IPS-NIHi7 (cell line): ENCODE results near the gene TMEM213.

Source experiments
- DNase-seq: peaks from one replicate; pipeline ENCODE4 v3.0.0; 2012; ENCODE audit warnings: mixed read lengths; ENCODE audit errors: extremely low spot score

The TMEM213 gene

DNA sequence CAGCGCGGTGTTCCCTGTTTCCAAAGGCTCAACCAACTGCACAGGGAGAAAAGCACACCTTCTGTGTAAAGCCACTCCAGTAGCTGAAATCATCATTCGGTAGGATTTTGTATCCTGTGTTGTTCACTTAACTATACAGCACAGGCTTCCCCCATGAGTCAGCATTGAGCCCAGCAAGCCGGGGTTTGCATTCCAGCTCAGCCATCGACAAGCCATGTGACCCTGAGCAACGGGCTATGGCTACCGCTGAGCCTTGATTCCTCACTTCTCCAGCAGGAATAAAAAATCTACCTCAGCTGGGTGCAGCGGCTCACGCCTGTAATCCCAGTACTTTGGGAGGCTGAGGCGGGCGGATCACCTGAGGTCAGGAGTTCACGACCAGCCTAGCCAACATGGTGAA lies 44.3 kb downstream of the TMEM213 start:
- peak; percentile 63 for DNase-seq

DNA sequence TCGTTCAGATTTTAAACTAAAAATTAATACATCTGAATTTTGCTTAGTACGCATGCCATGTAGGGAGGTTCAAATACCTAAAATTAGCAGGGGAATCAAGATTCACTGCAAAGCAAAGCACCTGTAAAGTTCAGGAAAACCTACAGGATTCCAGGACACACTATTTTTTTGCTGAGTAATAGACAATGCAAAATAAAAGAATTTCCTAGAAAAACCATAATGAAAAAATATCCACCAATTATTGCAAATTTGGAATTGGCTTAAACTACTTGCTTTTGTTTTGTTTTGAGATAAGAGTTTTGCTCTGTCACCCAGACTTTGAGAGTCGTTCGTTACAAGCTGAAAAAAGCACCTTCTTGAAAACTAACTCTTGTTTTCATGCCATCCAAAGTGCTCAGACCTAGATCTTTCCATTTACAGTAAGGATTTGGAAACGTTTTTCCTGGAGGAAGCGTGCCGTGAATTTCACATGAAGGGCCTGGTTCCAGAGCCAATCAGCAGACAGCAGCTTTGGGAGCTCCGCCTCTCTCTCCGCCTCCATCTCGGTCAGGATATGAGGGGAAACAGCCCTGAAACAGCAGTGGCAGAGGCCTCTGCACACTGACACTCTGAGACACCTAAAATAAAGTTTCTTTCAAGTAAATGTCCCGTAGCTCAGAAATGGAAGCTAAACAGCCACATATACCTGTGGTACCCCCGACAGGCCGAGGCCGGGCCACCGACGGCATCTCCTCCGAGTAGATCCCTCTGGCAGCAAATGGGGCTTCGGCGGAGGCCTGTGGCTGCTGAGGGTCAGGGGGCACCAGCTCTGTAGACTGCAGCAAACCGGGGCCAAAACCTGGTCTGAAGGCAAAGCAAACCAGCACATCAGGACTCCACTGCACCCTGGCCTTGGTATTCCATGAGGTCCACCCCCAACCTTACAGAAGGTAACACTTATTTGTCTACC lies 46.1 kb downstream of the TMEM213 start:
- DNase-seq: peak; percentile 45

DNA sequence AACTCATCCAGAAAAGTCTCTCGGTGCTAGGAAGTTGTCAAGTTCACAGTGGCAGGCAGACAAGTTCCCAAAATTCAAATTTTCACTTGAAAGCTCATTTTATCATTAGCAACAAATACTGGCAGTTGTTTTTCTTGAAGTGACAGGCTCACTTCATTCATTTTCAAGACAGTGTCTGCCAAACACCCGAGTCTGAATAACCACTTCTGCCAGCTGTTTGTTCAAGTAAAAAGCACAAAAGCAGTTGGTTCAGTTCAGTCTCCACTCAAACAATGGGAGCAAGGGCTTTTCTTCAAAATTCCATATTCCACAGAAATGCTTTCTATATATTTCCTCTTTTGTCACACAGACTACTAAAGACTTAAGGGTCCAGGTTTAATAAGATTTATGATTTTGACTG lies 47.9 kb downstream of the TMEM213 start:
- DNase-seq: no peak

DNA sequence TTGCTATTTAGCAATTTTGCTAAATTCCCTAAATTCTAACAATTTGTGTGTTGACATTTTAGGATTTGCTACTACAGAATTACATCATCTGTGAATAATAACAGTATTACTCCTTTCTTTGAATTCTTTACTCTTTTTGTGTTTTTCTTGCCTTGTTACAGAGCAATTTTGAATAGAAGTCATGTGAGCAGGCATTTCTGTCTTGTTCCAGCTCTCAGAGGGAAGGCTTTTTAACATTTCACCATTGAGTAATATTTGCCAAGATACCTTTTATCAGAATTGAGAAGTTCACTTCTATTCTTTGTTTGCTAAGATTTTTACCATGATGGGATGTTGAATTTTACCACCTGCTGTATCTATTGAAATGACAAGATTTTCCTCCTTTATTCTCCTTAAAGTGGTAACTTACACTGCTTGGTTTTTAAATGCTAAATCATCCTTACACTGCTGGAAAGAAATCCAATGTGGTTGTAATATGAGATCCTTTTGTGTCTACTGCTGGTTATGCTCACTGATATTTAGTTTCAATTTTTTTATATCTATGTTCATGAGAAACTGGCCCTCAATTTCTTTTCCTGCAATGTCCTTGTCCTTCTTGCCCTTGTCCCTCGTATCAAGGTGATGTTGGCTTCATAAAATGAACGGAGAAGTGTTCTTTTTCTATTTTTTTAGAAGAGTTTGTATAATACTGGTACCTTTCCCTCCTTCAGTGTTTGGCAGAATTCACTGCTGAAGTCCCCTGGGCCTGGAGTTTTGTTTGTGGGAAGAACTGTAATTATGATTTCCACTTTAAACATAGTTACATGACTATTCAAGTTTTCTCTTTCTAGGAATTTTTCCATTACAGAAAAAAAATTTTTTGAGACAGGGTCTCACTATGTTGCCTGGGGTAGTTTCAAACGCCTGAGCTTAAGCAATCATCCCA lies 50.5 kb downstream of the TMEM213 start:
- no peak for DNase-seq

DNA sequence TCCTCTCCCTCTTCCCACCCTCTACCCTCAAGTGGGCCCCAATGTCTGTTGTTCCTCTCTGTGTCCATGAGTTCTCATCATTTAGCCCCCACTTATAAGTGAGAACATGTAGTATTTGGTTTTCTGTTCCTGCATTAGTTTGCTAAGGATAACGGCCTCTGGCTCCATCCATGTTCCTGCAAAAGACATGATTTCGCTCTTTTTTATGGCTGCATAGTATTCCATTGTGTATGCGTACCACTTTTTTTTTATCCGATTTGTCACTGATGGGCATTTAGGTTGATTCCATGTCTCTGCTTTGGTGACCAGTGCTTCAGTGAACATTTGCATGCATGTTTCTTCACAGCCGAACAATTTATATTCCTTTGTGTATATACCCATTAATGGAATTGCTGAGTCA lies 51.9 kb downstream of the TMEM213 start:
- no peak for DNase-seq

DNA sequence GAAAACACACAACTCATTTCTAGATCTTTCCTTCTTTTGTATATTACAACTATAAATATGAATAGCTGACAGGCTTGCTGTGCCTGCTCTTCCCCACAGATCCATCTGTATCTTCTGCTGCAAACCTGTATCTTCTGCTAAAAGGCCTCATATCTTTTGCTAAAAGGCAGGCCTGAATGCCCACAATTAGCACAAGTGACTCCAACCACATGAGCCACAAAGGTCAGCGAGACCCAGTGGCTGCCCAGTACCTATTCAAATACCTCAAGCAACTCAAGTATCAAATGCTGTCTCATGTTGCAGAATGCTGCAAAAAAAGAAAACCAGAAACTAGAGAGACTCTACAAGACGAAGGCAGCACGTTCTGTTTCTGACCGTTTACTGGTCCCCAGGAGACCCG lies 54.7 kb downstream of the TMEM213 start:
- no peak for DNase-seq

DNA sequence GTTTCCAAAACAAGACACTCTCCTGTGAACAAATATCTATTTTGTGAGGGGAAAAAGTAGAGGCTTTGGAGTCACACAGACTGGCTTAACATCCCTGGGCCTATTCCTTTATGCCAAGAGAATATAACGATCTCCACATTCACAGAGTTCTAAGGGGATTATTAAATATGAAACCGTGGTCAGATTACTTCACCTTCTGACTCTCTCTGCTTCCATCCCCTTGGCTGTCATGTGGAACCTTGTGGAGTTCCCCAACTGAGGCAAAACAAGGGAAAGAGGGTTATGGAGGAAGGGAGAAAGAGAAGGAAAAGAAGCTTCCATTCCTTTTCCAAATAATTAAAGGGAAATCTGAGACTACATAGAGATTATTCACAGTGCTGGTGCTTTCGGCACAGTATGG lies 55.7 kb downstream of the TMEM213 start:
- no peak for DNase-seq

DNA sequence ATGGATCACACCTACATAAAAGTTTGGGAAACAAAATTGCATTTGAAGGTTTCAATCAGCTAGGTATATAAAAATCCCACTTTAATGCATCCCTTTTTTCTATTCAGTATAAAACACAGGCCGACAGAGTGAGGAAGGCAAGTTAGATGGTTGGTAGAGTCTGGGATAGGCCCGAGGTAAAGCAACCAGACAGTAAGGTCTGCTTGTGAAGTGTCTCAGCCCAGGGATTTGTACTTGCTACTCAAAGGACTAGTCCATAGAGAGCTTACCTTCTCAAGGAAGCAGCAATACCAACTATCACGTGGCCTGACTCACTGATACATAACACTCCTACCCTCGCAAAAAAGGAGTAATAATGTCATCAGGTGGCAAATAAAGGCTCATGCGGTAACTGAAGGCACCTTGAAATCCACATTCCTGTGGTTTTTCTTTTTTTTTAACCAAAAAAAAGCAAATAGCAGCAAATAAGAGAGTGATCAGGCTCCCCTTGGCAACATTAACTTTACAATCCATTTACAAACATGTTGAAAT lies 56.4 kb downstream of the TMEM213 start:
- no peak for DNase-seq

DNA sequence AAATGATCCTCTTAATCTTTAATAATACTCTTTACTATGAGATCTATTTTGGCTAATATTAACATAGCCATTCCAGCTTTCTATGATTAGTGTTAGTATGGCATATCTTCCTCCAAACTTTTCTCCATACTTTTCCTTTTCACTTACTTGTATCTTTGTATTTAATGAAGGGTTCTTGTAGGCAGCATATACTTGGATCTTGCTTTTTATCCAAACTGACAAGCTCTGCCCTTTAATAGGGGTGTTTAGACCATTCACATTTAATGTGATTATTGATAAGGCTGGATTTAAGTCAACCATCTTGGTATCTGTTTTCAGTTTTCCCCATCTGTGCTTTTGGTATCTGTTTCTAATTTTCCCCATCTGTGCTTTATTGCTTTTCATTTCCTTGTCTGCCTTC lies 59.9 kb downstream of the TMEM213 start:
- no peak for DNase-seq

DNA sequence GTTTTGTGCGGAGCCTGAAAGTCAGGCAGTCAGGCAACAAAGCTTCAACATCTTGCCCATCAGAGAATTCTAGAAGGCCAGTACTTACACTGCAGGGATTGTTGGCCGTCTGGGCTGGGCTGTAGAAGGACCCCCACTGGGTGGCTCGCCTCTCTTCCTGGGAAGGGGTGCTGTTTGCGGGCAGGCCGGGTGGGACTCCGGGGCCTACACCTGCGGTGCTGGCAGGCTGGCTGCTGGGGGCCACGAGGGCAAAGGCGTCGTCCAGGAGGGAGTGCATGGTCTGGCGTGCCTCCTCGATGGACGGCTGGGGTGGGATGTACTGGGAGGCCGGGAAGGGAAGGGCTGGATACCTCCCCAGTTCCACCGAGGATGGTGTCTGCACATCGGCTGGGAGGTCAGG lies 63.3 kb downstream of the TMEM213 start:
- no peak for DNase-seq

DNA sequence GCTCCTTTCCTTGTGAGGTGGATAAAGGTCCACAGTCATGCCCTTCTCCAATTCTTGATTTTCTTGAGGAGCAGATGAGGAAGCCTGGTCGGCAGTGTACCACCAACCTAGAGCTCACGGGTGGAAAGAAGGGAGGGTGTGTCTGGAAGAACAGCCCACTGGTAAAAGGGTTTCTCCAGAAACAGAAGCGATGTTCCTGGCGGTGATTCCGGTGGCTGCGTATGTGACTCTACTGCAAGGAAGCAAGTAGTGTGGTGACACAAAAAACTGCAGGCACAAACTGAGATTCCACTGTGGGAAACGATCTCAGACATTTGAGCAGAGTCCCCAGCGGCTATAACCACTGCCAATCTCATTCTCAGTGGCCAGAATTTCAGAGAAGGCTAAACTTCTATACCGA lies 66.1 kb downstream of the TMEM213 start:
- DNase-seq: no peak

DNA sequence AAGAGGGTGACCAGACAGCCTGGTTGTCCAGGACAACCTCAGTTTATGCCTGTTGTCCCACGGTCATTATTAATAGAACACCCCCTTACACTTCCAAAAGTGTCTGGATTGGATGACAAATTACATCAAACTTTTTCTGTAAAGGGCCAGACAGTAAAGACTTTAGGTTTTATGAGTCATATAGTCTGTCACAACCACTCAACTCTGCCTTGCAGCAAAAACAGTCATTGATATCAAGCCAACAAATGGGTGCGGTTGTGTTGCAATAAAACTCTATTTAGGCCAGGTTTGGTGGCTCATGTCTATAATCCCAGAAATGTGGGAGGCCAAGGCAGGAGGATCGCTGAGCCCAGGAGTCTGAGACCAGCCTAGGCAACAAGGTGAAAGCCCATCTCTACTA lies 66.9 kb downstream of the TMEM213 start:
- no peak for DNase-seq

DNA sequence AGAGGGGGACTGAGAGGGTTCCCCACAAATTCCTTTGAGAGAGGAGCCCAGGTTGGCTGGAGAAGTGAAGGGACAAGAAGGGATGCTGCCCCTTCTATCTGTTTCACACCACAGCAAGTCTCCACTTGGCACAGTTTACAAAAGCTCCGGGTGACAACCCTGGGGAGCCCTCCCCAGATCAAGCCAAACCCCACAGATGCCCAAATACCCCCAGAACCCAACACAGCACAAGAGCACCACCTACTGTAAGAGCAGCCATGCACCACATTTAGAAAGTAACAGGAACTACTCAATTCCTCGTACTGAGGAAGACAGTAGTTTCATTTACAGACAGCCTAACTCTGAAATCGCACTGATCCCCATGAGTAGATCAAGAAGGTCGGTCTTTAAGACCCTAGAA lies 68.0 kb downstream of the TMEM213 start:
- DNase-seq: peak; percentile 49

DNA sequence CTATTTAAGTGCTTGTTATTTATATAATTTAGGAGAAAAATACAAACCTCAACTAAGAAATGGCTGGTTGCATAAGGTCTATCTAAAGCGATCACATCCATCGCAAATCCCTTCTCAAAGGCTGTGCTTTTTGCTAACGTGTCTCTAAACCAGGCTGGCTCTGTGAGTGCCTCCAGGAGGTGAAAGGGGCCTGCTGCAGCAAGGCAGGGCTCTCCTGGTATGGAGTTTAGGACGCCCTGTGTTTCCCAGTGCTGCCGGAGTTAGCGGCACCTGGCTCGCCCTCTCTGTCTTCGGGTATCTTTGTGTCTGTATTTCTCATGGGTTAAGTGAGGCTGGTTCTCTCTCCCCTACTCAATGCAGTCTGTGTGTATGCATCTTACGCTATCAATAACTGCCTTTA lies 68.6 kb downstream of the TMEM213 start:
- DNase-seq: no peak

DNA sequence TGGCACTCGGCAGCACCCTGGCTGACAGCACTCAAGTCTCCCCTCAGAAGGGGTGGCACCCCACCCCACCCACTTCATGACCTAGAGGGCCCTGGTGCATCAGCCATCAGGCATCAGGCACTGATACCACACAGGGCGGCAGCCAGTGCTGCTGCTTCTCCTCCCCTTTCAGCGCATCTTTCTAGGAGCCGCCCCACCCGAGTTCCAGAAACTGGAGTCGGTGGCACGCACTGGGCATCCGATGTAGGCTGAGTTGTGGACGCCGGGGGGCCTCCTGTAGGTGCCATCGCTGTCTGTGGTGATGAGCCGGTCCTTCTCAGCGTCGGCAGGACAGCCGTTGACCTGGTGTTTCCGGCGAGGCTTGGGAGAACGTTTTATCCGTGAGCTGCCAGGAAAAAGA lies 70.0 kb downstream of the TMEM213 start:
- DNase-seq: no peak

DNA sequence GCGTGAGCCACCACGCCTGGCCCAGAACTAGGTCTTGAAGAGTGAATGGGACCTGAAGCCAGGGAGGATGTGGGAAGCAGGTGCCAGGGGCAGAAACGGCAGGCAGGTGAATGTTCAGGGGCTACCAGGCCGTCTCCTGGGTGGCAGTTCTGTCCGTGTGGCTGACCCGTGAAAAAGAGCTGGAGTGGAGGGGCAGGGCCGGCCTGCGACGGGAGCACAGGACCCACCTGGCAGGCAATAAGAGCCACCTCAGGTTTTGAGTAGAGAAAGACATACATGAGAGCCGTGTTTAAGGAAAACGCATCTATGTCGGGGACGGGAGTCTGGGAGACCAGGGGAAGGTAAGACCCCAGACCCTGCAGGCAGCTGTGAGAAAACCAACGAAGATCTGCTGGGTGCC lies 70.9 kb downstream of the TMEM213 start:
- DNase-seq: no peak

DNA sequence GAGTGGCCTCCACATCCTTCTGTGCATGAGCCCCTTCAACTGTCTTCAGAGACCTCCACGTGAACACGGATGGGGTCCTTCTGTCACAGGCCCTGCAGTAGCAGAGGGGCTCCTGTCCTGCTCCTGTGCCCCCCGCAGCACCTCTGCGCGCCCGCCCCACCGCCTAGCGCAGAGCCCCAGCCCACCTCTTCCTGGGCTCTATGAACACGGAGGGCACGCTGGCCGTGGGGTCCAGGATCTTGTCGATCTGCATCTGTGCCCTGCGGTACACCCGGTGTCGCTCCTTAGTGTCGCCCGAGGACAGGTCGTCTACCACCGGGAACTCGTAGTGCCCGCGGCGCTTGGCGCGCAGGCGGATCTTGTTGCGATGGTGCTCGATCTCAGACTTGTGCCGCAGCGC lies 71.6 kb downstream of the TMEM213 start:
- no peak for DNase-seq

DNA sequence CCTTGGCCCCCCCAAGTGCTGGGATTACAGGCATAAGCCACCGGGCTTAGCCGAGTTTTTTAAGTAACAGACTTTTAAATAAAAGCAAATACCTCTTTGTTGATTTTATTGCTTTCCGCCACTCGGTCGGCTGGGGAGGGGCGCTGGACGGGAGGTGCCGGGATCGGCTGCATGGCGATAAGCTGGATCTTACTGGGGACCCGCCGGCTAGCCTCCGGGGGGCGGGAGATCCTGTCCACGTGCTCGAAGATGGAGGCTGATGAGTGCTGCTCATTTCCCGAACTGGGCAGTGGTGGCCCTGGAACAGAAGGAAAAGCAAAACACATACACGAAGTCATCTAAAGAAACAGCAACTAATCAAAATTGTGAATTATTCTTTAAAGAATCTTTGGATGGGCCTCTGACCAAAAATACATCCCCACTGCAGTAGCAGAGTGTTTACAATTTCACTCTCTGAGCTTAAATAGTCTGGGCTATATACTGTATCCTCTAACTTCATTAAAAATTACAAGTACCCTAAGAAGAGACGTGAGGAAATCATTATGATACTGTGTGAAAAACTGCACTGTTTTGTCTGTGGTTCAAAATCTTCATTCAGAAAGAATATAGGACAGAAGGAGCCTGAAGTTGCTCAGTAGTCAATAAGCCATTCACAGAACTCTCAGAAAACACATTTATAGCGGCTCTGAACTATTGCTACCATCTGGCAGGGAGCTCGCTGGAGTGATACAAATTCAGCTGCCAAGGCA lies 73.4 kb downstream of the TMEM213 start:
- DNase-seq: no peak

DNA sequence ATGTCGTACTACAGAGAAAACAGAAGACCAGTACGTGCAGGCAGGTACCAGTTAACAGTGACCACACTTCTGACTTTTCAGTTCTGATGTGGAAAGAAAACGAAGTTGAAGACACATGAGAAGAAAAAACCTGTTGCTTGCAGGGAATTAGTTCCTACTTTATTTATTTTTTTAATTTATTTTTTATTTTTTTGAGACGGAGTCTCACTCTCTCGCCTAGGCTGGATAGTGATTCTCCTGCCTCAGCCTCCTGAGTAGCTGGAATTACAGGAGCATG lies 74.0 kb downstream of the TMEM213 start:
- no peak for DNase-seq

DNA sequence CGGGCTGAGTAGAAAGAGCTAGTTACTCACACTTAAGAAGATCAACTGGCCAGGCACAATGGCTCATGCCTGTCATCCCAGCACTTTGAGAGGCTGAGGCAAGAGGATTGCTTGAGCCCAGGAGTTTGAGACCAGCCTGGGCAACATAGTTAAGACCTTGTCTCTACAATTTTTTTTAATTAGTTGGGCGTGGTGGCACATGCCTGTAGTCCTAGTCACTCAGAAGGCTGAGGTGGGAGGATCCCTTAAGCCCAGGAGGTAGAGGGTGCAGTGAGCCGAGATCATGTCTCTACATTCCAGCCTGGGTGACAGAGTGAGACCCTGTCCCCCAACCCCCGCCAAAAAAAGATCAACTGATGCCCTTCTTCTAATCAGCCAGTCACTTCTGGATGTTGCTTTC lies 74.8 kb downstream of the TMEM213 start:
- no peak for DNase-seq

DNA sequence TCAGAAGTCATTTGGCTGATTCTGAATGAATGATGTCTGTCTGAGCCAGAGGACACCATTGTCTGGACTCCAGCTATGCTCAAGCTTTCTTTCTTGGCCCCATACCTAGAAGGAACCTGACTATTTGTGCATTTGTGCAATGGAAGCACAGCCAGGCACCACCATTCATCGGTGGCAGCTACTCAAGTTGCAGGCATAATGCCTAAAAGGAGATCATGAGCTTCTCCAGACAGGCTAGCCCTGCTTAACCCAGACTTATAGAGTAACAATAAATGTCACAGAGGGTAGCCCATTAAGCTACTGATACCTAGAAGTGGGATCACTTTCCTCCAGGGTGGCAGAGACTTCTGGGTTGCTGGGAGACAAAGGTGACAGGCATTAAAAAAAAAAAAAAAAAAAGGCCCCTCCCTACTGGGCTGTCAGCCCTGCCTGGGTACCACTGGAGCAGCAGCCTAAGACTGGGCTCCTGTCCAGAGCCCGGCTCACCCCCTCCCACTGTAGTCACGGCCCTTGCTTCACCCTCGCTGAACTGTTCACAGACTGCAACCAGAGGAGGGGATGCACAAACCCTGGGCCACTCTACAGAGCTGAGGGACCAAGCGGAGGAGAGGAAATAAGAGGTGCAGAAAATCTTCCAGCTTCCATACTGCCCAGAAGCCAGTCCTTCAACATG lies 75.6 kb downstream of the TMEM213 start:
- DNase-seq: no peak
